Gastrocnemius medialis (tissue), 4 donors: ENCODE results near the gene MDGA2.

Source experiments
- POLR2A ChIP-seq, 2 donors: fragments of 450-650 bp; IDR thresholded peaks; one replicate each; pipeline ENCODE4 v1.6.1; 2017; ENCODE audit warnings: antibody characterized with exemption in 2 of 2, mild to moderate bottlenecking in 2 of 2, moderate library complexity in 2 of 2
- TF ChIP-seq, protein P1 (sequence below), 5 experiments: fragments of 450-650 bp in 3 of 5; fragments of 200-600 bp in 2 of 5; sonication (generic) in 2 of 5; IDR thresholded peaks in 4 of 5; conservative IDR thresholded peaks in 1 of 5; 1 replicate in 4 of 5; 2 replicates in 1 of 5; pipeline ENCODE4 v1.5.1; 2016 to 2019; ENCODE audit warnings: antibody characterized with exemption in 5 of 5, mild to moderate bottlenecking in 3 of 5, moderate library complexity in 3 of 5

DNA sequence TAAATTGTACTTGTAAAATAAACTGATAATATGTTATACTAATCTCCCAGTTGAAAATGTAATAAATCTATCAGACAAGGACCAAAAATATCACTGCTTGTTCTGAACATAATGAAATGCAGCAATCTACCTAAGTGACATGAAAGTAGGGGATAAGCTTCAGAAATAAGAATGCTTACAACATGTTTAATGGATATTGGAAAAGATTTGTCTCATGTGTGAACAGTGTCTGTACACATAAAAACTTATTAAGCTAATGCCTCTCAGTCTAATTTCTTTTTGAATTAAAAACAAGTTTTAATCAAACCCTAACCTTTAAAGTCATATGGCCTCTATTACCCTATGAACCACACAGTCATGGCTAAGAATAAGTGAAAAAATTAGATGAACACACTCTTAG lies 465.3 kb downstream of the MDGA2 start:
- TF ChIP-seq, protein P1, sequence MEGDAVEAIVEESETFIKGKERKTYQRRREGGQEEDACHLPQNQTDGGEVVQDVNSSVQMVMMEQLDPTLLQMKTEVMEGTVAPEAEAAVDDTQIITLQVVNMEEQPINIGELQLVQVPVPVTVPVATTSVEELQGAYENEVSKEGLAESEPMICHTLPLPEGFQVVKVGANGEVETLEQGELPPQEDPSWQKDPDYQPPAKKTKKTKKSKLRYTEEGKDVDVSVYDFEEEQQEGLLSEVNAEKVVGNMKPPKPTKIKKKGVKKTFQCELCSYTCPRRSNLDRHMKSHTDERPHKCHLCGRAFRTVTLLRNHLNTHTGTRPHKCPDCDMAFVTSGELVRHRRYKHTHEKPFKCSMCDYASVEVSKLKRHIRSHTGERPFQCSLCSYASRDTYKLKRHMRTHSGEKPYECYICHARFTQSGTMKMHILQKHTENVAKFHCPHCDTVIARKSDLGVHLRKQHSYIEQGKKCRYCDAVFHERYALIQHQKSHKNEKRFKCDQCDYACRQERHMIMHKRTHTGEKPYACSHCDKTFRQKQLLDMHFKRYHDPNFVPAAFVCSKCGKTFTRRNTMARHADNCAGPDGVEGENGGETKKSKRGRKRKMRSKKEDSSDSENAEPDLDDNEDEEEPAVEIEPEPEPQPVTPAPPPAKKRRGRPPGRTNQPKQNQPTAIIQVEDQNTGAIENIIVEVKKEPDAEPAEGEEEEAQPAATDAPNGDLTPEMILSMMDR (IDR thresholded peaks at IDR 0.05 in 4 of 5, conservative IDR thresholded peaks at IDR 0.05 in 1 of 5) = no peak
- no peak for TF ChIP-seq POLR2A (IDR thresholded peaks at IDR 0.05)
